ENCODE data around the gene AVEN.
"Not testable (repeated sequence)": the region's sequence is repeated elsewhere in the genome, so short reads cannot be mapped to it uniquely, and the experiment has no call there.

The AVEN gene

DNA sequence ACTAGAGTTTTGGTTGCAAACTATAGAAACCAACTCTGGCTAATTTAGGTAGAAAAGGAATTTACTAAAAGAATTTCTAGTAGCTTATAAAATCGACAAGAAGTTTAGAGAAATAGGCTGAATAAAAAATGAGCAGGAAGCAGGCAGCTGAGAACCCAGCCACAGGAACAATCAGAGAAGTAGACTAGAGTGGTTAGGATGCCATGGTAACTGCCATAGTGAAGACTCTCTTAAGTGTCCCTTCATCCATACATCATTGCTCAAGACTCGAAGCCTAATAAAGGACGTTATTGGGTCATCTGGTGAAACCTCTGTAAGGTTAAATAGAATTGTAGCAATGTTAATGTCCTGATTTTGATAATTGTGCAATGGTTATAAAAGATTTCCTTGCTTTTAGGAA lies 13.8 kb downstream of the AVEN start:
- TF ChIP-seq, protein P1, sequence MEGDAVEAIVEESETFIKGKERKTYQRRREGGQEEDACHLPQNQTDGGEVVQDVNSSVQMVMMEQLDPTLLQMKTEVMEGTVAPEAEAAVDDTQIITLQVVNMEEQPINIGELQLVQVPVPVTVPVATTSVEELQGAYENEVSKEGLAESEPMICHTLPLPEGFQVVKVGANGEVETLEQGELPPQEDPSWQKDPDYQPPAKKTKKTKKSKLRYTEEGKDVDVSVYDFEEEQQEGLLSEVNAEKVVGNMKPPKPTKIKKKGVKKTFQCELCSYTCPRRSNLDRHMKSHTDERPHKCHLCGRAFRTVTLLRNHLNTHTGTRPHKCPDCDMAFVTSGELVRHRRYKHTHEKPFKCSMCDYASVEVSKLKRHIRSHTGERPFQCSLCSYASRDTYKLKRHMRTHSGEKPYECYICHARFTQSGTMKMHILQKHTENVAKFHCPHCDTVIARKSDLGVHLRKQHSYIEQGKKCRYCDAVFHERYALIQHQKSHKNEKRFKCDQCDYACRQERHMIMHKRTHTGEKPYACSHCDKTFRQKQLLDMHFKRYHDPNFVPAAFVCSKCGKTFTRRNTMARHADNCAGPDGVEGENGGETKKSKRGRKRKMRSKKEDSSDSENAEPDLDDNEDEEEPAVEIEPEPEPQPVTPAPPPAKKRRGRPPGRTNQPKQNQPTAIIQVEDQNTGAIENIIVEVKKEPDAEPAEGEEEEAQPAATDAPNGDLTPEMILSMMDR (conservative IDR thresholded peaks at IDR 0.05; ENCODE audit: low read depth), result no peak

DNA sequence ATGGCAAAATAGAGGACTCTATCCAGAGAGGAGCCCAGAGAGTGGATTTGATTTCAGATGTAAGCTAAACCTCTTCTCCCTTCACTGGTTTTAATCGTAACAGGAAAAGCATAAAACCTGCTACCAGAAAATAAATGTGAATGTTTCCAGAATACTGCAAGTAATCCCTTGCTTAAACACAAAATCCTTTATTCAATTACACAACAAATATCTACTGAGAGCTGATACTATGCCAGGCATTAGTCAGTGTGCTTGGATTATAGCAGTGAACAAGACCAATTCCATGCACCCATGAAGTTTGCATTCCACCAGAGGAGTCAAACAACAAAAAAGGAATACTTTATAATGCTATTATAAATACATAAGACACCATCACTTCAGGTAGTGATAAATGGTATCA lies 15.1 kb downstream of the AVEN start:
- H3K27ac ChIP-seq, result no peak overlapping the region
- TF ChIP-seq, protein P1 (conservative IDR thresholded peaks at IDR 0.05; ENCODE audit: low read depth), result no peak
- DNase-seq (ENCODE audit: low spot score), result no peak
- POLR2A ChIA-PET (ENCODE audit: low non-redundant PET), result no interaction called here
- CTCF ChIA-PET, result no interaction called here

More for the DNA sequence above, 13.8 kb downstream of the AVEN start:
- POLR2A ChIA-PET (ENCODE audit: low non-redundant PET), result no interaction called here
- CTCF ChIA-PET, result no interaction called here
- no peak for DNase-seq (ENCODE audit: low spot score)
- no peak overlapping the region for H3K27ac ChIP-seq

DNA sequence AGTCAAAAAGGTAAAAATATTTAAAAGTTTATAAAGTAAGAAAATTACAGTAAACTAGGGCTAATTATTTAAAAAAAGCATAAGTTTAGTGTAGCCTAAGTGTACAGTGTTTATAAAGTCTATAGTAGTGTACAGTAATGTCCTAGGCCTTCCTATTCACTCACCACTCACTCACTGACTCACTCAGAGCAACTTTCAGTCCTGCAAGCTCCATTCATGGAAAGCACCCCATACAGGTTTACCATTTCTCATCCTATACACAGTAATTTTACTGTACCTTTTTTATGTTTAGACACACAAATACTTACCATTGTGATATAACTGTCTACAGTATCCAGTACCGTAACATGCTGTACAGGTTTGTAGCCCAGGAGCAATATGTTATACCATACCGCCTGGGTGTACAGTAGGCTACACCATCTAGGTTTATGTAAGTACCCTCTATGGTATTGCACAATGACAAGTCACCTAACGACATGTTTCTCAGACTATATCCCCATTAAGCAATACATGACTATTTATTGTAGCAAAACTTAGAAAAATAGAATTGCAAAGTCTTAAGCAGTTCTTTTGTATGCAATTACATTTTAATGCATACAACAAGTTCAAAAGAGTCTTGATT lies 19.5 kb downstream of the AVEN start:
- H3K27ac ChIP-seq, result no peak overlapping the region
- TF ChIP-seq, protein P1 (conservative IDR thresholded peaks at IDR 0.05; ENCODE audit: low read depth), result no peak
- CTCF ChIA-PET, result interaction anchor here (0.6 kb wide), 1 partner anchor 253 kb away, joined by 3 read pairs; no protein-coding TSS in a partner anchor
- POLR2A ChIA-PET (ENCODE audit: low non-redundant PET), result no interaction called here
- no peak for DNase-seq (ENCODE audit: low spot score)

DNA sequence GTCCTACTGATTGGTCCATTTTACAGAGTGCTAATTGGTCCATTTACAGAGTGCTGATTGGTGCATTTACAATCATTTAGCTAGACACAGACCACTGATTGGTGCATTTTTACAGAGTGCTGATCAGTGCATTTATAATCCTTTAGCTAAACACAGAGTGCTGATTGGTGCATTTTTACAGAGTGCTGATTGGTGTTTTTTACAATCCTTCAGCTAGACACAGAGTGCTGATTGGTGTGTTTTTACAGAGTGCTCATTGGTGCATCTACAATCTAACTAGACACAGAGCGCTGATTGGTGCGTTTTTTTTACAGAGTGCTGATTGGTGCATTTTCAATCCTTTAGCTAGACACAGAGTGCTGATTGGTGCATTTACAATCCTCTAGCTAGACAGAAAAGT lies 20.3 kb downstream of the AVEN start:
- H3K27ac ChIP-seq; POLR2A ChIA-PET (ENCODE audit: low non-redundant PET); DNase-seq (ENCODE audit: low spot score): not testable (repeated sequence)
- CTCF ChIA-PET, result interaction anchor here (0.6 kb wide), 1 partner anchor 253 kb away, joined by 3 read pairs; no protein-coding TSS in a partner anchor

DNA sequence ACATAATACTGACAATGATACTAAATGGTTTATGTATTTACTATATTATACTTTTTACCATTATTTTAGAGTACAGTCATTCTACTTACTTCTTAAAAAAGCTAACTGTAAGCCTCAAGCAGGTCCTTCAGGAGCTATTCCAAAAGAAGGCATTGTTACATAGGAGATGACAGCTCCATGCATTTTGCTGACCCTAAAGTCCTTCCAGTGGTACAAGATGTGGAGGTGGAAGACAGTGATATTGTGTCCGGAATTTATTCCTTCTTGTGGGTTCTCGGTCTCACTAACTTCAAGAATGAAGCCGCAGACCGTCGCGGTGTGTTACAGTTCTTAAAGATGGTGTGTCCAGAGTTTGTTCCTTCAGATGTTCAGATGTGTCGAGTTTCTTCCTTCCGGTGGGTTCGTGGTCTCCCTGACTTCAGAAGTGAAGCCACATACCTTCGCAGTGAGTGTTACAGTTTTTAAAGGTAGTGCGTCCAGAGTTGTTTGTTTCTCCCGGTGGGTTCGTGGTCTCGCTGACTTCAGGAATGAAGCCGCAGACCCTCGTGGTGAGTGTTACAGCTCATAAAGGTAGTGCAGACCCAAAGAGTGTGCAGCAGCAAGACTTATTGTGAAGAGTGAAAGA lies 20.9 kb downstream of the AVEN start:
- ChIA-PET CTCF (interaction anchor here (0.6 kb wide), 1 partner anchor 10 kb away, joined by 3 read pairs; no protein-coding TSS in a partner anchor), POLR2A (ENCODE audit: low non-redundant PET) (no interaction called here)
- H3K27ac ChIP-seq, result no peak overlapping the region
- no peak for DNase-seq (ENCODE audit: low spot score)
- TF ChIP-seq, protein P1 (conservative IDR thresholded peaks at IDR 0.05; ENCODE audit: low read depth), result no peak

DNA sequence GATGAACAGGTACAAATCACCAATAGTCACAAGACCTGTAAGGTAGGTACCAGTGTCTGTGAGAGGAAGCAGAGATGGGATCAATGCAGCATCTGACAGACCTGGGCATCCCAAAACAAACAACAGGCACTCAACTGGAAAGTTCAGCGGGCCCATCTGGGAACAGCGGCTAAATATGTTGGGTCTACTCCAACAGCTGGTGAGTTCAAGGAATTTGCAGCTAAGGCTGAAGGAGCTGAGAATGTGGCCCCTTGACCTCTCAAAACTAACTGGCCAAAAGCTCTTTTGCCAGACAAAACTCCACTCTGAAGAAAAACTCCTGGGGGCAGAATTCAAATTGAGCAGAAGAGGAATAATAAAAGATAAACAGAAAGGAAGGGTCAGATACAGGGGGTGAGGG lies 24.4 kb downstream of the AVEN start:
- H3K27ac ChIP-seq, result no peak overlapping the region
- ChIA-PET CTCF (no interaction called here), POLR2A (ENCODE audit: low non-redundant PET) (no interaction called here)
- no peak for DNase-seq (ENCODE audit: low spot score)
- TF ChIP-seq, protein P1 (conservative IDR thresholded peaks at IDR 0.05; ENCODE audit: low read depth), result no peak

DNA sequence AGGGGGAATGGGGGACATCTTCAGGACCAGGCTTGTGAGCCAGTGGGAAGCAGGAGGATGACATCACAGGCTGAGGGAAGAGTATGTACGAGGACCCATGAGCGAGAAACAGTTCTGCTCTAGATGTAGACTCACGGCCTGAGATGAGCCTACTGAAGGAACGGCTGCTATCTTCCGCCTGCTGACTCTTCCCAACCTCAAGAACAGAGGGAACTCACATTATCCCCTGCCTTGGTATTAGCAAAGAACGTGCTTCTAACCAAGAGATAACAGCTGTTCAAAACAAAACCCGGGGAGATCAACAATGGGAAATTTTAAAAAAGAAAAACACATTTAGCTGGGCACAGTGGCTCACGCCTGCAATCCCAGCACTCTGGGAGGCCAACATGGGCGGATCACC lies 25.3 kb downstream of the AVEN start:
- CTCF ChIA-PET, result interaction anchor here (0.5 kb wide), 1 partner anchor 21 kb away, joined by 4 read pairs; no protein-coding TSS in a partner anchor

More for the DNA sequence above, 25.3 kb downstream of the AVEN start:
- TF ChIP-seq, protein P1 (conservative IDR thresholded peaks at IDR 0.05; ENCODE audit: low read depth), result no peak
- POLR2A ChIA-PET (ENCODE audit: low non-redundant PET), result no interaction called here
- H3K27ac ChIP-seq, result no peak overlapping the region
- DNase-seq (ENCODE audit: low spot score), result no peak

All from RWPE1 (cell line).